GM23338 (cell line): Measurements from ENCODE around the gene CRHR1. TPM values are rescaled to one million over a fixed set of nuclear protein-coding genes. Genes with fewer than 3 reads are reported as not detected.

Experiments
- ATAC-seq: fragments of 200-7000 bp; cut with Tn5 transposase; 3 replicates; pipeline ENCODE4 v1.9.1; 2020
- DNase-seq: peaks from one replicate; pipeline ENCODE4 v3.0.0-alpha.2; 2015; ENCODE audit warnings: low spot score
- H2AFZ ChIP-seq: fragments of 200-600 bp; sonication (generic); 2 replicates; pipeline ENCODE4 v1.8.0; 2016; ENCODE audit warnings: antibody characterized with exemption, mild to moderate bottlenecking, moderate library complexity
- H3F3A ChIP-seq: fragments of 200-600 bp; sonication (generic); replicated peaks from 2 replicates; pipeline ENCODE4 v1.8.0; 2017; ENCODE audit warnings: antibody characterized with exemption, mixed run types, low read depth
- H3K27ac ChIP-seq: fragments of 200-600 bp; sonication (generic); 2 replicates; pipeline ENCODE4 v1.6.1; 2016; ENCODE audit warnings: low read depth
- H3K27me3 ChIP-seq: fragments of 200-600 bp; sonication (generic); 2 replicates; pipeline ENCODE4 v1.8.0; 2016; ENCODE audit warnings: mild to moderate bottlenecking, mixed run types, moderate library complexity; ENCODE audit not compliant: insufficient read depth
- H3K36me3 ChIP-seq: fragments of 200-600 bp; sonication (generic); 2 replicates; pipeline ENCODE4 v1.8.0; 2016; ENCODE audit warnings: mild to moderate bottlenecking; ENCODE audit not compliant: insufficient read depth
- H3K4me1 ChIP-seq: fragments of 200-600 bp; sonication (generic); 2 replicates; pipeline ENCODE4 v1.8.0; 2016; ENCODE audit warnings: mild to moderate bottlenecking, moderate library complexity; ENCODE audit not compliant: insufficient read depth
- H3K4me2 ChIP-seq: fragments of 200-600 bp; sonication (generic); 2 replicates; pipeline ENCODE4 v1.7.1; 2017; ENCODE audit warnings: mixed run types
- H3K4me3 ChIP-seq: fragments of 200-600 bp; sonication (generic); 2 replicates; pipeline ENCODE4 v1.6.1; 2016; ENCODE audit warnings: mixed run types
- H3K79me2 ChIP-seq: fragments of 200-600 bp; sonication (generic); replicated peaks from 2 replicates; pipeline ENCODE4 v1.8.0; 2017; ENCODE audit warnings: mild to moderate bottlenecking; ENCODE audit not compliant: insufficient read depth
- H3K9me2 ChIP-seq: fragments of 200-600 bp; sonication (generic); 2 replicates; pipeline ENCODE4 v1.8.0; 2017; ENCODE audit not compliant: insufficient read depth
- H4K20me1 ChIP-seq: fragments of 200-600 bp; sonication (generic); replicated peaks from 2 replicates; pipeline ENCODE4 v1.8.0; 2017; ENCODE audit warnings: mild to moderate bottlenecking; ENCODE audit not compliant: insufficient read depth
- H3K27ac Mint-ChIP-seq: 2 replicates; pipeline ENCODE4 v1.8.0; 2020; ENCODE audit warnings: inconsistent platforms, mild to moderate bottlenecking, moderate library complexity, mixed read lengths
- H3K27me3 Mint-ChIP-seq: 3 replicates; pipeline ENCODE4 v1.8.0; 2022; ENCODE audit warnings: low read depth, mild to moderate bottlenecking, moderate library complexity, mixed read lengths, inconsistent platforms; ENCODE audit not compliant: insufficient read depth, poor library complexity
- H3K36me3 Mint-ChIP-seq: 3 replicates; pipeline ENCODE4 v1.8.0; 2021; ENCODE audit warnings: low read depth, mild to moderate bottlenecking, inconsistent platforms, moderate library complexity, mixed read lengths
- H3K4me1 Mint-ChIP-seq: 3 replicates; pipeline ENCODE4 v1.8.0; 2020; ENCODE audit warnings: mild to moderate bottlenecking, inconsistent platforms, mixed read lengths
- H3K4me3 Mint-ChIP-seq: 3 replicates; pipeline ENCODE4 v1.8.0; 2021; ENCODE audit warnings: moderate library complexity, mild to moderate bottlenecking, inconsistent platforms, mixed read lengths
- H3K9me3 Mint-ChIP-seq: 3 replicates; pipeline ENCODE4 v1.8.0; 2020; ENCODE audit warnings: moderate library complexity, mild to moderate bottlenecking, inconsistent platforms, mixed read lengths
- CREB1 ChIP-seq: fragments of 250-450 bp; sonication (Bioruptor Pico); IDR thresholded peaks from 2 replicates; pipeline ENCODE4 v1.5.0; 2020; ENCODE audit warnings: low read depth, mild to moderate bottlenecking, moderate library complexity
- EZH2 ChIP-seq: fragments of 200-600 bp; sonication (generic); IDR thresholded peaks from one replicate; pipeline ENCODE4 v1.8.0; 2017; ENCODE audit warnings: antibody characterized with exemption, mild to moderate bottlenecking, low read depth; ENCODE audit not compliant: unreplicated experiment
- EZH2phosphoT487 ChIP-seq: fragments of 200-600 bp; sonication (generic); IDR thresholded peaks from one replicate; pipeline ENCODE4 v1.8.1; 2018; ENCODE audit warnings: antibody characterized with exemption; ENCODE audit not compliant: unreplicated experiment
- JUNB ChIP-seq: IDR thresholded peaks from one replicate; pipeline ENCODE4 v1.6.1; 2016; ENCODE audit warnings: antibody characterized with exemption; ENCODE audit not compliant: unreplicated experiment
- NANOG ChIP-seq: IDR thresholded peaks from 2 replicates; pipeline ENCODE4 v1.6.1; 2016; ENCODE audit warnings: antibody characterized with exemption, borderline replicate concordance
- STAT1 ChIP-seq: IDR thresholded peaks from one replicate; pipeline ENCODE4 v1.6.1; 2016; ENCODE audit warnings: antibody characterized with exemption; ENCODE audit not compliant: unreplicated experiment
- ZNF114 ChIP-seq: fragments of 250-450 bp; sonication (Bioruptor Pico); IDR thresholded peaks from 2 replicates; pipeline ENCODE4 v1.5.0; 2020; ENCODE audit warnings: mild to moderate bottlenecking, moderate library complexity
- ZNF331 ChIP-seq: fragments of 250-450 bp; sonication (Bioruptor Pico); IDR thresholded peaks from 2 replicates; pipeline ENCODE4 v1.5.0; 2020; ENCODE audit warnings: low read depth, mild to moderate bottlenecking, moderate library complexity
- polyA plus RNA-seq: library from polyadenylated mRNA; unstranded; fragments of >200 nt; fragmentation: Nextera tagmentation; extraction: Ambion mirVana; gene quantifications from 2 replicates; pipeline ENCODE4 v1.2.1, GENCODE V29; 2016
- total RNA-seq: library from RNA; depleted of rRNA; stranded (reverse); fragments of >200 nt; shearing (Covaris generic); gene quantifications from 2 replicates; pipeline ENCODE4 v1.2.3, GENCODE V29; 2014
- TF ChIP-seq, protein P1 (sequence below), 2 experiments: fragments of 200-600 bp in 1 of 2; sonication (generic) in 1 of 2; conservative IDR thresholded peaks; 2 replicates each; pipeline versions ENCODE4 v1.5.1 to v1.6.1; 2016 to 2017; ENCODE audit warnings: antibody characterized with exemption in 2 of 2, low read depth in 2 of 2, mild to moderate bottlenecking in 2 of 2, moderate library complexity in 1 of 2
- TF ChIP-seq, protein P2 (sequence below): fragments of 250-450 bp; sonication (Bioruptor Pico); IDR thresholded peaks from 2 replicates; pipeline ENCODE4 v1.5.0; 2020; ENCODE audit warnings: mild to moderate bottlenecking, moderate library complexity
- TF ChIP-seq, protein P3 (sequence below): IDR thresholded peaks from 2 replicates; pipeline ENCODE4 v1.6.1; 2016; ENCODE audit warnings: antibody characterized with exemption
- TF ChIP-seq, protein P4 (sequence below): IDR thresholded peaks from one replicate; pipeline ENCODE4 v1.6.1; 2018; ENCODE audit warnings: antibody characterized with exemption; ENCODE audit not compliant: unreplicated experiment

The CRHR1 gene
- total and polyA plus RNA-seq, 2 experiments from 2014 or later: 0.19 to 0.76 TPM

DNA sequence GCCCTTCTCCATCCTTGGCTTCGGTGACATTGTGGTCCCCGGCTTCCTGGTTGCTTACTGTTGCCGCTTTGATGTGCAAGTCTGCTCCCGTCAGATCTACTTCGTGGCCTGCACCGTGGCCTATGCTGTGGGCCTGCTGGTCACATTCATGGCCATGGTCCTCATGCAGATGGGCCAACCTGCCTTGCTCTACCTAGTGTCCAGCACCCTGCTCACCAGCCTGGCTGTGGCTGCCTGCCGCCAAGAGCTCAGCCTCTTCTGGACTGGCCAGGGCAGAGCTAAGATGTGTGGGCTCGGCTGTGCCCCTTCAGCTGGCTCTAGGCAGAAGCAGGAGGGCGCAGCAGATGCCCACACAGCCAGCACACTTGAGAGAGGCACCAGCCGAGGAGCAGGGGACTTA, 62.1 kb downstream of the CRHR1 start:
- Histone ChIP-seq H3K27ac (no peak overlapping the region), H4K20me1 (no peaks in the 10 kb centered on the region), H3K9me2 (no peaks in the 10 kb centered on the region), H3K4me3 (no peak overlapping the region), H3K4me2 (no peak overlapping the region), H3K36me3 (no peaks in the 10 kb centered on the region), H3K27me3 (no peaks in the 10 kb centered on the region), H3F3A (no peaks in the 10 kb centered on the region), H3K79me2 (no peaks in the 10 kb centered on the region), H2AFZ (no peak overlapping the region), H3K4me1 (no peaks in the 10 kb centered on the region)
- peaks cover 13% of the 10 kb centered on the region for H3K27me3 Mint-ChIP-seq
- H3K9me3 Mint-ChIP-seq: no peaks in the 10 kb centered on the region
- no peak overlapping the region for H3K27ac Mint-ChIP-seq
- DNase-seq (no peak), ATAC-seq (no peak)
- H3K36me3 Mint-ChIP-seq: no peaks in the 10 kb centered on the region
- H3K4me3 Mint-ChIP-seq: no peak overlapping the region; the same call in 2 of the 3 replicates
- TF ChIP-seq CREB1 (CRISPR knock-in tag): no peak
- TF ChIP-seq ZNF331 (CRISPR knock-in tag): no peak
- TF ChIP-seq ZNF114 (CRISPR knock-in tag): no peak
- no peak for TF ChIP-seq STAT1
- no peak for TF ChIP-seq EZH2phosphoT487
- TF ChIP-seq NANOG: no peak
- no peak for TF ChIP-seq EZH2
- TF ChIP-seq, protein P1, sequence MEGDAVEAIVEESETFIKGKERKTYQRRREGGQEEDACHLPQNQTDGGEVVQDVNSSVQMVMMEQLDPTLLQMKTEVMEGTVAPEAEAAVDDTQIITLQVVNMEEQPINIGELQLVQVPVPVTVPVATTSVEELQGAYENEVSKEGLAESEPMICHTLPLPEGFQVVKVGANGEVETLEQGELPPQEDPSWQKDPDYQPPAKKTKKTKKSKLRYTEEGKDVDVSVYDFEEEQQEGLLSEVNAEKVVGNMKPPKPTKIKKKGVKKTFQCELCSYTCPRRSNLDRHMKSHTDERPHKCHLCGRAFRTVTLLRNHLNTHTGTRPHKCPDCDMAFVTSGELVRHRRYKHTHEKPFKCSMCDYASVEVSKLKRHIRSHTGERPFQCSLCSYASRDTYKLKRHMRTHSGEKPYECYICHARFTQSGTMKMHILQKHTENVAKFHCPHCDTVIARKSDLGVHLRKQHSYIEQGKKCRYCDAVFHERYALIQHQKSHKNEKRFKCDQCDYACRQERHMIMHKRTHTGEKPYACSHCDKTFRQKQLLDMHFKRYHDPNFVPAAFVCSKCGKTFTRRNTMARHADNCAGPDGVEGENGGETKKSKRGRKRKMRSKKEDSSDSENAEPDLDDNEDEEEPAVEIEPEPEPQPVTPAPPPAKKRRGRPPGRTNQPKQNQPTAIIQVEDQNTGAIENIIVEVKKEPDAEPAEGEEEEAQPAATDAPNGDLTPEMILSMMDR (conservative IDR thresholded peaks at IDR 0.05; ENCODE audit: low read depth in 2 of 2): no peak
- TF ChIP-seq, protein P2, sequence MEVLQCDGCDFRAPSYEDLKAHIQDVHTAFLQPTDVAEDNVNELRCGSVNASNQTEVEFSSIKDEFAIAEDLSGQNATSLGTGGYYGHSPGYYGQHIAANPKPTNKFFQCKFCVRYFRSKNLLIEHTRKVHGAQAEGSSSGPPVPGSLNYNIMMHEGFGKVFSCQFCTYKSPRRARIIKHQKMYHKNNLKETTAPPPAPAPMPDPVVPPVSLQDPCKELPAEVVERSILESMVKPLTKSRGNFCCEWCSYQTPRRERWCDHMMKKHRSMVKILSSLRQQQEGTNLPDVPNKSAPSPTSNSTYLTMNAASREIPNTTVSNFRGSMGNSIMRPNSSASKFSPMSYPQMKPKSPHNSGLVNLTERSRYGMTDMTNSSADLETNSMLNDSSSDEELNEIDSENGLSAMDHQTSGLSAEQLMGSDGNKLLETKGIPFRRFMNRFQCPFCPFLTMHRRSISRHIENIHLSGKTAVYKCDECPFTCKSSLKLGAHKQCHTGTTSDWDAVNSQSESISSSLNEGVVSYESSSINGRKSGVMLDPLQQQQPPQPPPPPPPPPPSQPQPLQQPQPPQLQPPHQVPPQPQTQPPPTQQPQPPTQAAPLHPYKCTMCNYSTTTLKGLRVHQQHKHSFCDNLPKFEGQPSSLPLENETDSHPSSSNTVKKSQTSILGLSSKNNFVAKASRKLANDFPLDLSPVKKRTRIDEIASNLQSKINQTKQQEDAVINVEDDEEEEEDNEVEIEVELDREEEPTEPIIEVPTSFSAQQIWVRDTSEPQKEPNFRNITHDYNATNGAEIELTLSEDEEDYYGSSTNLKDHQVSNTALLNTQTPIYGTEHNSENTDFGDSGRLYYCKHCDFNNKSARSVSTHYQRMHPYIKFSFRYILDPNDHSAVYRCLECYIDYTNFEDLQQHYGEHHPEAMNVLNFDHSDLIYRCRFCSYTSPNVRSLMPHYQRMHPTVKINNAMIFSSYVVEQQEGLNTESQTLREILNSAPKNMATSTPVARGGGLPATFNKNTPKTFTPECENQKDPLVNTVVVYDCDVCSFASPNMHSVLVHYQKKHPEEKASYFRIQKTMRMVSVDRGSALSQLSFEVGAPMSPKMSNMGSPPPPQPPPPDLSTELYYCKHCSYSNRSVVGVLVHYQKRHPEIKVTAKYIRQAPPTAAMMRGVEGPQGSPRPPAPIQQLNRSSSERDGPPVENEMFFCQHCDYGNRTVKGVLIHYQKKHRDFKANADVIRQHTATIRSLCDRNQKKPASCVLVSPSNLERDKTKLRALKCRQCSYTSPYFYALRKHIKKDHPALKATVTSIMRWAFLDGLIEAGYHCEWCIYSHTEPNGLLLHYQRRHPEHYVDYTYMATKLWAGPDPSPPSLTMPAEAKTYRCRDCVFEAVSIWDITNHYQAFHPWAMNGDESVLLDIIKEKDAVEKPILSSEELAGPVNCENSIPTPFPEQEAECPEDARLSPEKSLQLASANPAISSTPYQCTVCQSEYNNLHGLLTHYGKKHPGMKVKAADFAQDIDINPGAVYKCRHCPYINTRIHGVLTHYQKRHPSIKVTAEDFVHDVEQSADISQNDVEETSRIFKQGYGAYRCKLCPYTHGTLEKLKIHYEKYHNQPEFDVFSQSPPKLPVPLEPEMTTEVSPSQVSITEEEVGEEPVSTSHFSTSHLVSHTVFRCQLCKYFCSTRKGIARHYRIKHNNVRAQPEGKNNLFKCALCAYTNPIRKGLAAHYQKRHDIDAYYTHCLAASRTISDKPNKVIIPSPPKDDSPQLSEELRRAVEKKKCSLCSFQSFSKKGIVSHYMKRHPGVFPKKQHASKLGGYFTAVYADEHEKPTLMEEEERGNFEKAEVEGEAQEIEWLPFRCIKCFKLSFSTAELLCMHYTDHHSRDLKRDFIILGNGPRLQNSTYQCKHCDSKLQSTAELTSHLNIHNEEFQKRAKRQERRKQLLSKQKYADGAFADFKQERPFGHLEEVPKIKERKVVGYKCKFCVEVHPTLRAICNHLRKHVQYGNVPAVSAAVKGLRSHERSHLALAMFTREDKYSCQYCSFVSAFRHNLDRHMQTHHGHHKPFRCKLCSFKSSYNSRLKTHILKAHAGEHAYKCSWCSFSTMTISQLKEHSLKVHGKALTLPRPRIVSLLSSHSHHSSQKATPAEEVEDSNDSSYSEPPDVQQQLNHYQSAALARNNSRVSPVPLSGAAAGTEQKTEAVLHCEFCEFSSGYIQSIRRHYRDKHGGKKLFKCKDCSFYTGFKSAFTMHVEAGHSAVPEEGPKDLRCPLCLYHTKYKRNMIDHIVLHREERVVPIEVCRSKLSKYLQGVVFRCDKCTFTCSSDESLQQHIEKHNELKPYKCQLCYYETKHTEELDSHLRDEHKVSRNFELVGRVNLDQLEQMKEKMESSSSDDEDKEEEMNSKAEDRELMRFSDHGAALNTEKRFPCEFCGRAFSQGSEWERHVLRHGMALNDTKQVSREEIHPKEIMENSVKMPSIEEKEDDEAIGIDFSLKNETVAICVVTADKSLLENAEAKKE (CRISPR knock-in tag): no peak
- TF ChIP-seq, protein P3, sequence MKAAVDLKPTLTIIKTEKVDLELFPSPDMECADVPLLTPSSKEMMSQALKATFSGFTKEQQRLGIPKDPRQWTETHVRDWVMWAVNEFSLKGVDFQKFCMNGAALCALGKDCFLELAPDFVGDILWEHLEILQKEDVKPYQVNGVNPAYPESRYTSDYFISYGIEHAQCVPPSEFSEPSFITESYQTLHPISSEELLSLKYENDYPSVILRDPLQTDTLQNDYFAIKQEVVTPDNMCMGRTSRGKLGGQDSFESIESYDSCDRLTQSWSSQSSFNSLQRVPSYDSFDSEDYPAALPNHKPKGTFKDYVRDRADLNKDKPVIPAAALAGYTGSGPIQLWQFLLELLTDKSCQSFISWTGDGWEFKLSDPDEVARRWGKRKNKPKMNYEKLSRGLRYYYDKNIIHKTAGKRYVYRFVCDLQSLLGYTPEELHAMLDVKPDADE: no peak
- TF ChIP-seq JUNB: no peak
- TF ChIP-seq, protein P4, sequence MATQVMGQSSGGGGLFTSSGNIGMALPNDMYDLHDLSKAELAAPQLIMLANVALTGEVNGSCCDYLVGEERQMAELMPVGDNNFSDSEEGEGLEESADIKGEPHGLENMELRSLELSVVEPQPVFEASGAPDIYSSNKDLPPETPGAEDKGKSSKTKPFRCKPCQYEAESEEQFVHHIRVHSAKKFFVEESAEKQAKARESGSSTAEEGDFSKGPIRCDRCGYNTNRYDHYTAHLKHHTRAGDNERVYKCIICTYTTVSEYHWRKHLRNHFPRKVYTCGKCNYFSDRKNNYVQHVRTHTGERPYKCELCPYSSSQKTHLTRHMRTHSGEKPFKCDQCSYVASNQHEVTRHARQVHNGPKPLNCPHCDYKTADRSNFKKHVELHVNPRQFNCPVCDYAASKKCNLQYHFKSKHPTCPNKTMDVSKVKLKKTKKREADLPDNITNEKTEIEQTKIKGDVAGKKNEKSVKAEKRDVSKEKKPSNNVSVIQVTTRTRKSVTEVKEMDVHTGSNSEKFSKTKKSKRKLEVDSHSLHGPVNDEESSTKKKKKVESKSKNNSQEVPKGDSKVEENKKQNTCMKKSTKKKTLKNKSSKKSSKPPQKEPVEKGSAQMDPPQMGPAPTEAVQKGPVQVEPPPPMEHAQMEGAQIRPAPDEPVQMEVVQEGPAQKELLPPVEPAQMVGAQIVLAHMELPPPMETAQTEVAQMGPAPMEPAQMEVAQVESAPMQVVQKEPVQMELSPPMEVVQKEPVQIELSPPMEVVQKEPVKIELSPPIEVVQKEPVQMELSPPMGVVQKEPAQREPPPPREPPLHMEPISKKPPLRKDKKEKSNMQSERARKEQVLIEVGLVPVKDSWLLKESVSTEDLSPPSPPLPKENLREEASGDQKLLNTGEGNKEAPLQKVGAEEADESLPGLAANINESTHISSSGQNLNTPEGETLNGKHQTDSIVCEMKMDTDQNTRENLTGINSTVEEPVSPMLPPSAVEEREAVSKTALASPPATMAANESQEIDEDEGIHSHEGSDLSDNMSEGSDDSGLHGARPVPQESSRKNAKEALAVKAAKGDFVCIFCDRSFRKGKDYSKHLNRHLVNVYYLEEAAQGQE: no peak
- no peaks in the 10 kb centered on the region for H3K4me1 Mint-ChIP-seq
